ENCODE measurements around the gene HCCS.

- TF ChIP-seq, protein P1, sequence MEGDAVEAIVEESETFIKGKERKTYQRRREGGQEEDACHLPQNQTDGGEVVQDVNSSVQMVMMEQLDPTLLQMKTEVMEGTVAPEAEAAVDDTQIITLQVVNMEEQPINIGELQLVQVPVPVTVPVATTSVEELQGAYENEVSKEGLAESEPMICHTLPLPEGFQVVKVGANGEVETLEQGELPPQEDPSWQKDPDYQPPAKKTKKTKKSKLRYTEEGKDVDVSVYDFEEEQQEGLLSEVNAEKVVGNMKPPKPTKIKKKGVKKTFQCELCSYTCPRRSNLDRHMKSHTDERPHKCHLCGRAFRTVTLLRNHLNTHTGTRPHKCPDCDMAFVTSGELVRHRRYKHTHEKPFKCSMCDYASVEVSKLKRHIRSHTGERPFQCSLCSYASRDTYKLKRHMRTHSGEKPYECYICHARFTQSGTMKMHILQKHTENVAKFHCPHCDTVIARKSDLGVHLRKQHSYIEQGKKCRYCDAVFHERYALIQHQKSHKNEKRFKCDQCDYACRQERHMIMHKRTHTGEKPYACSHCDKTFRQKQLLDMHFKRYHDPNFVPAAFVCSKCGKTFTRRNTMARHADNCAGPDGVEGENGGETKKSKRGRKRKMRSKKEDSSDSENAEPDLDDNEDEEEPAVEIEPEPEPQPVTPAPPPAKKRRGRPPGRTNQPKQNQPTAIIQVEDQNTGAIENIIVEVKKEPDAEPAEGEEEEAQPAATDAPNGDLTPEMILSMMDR (IDR thresholded peaks at IDR 0.05): no peak
- TF ChIP-seq POLR2A (IDR thresholded peaks at IDR 0.05): no peak
Measured at GRCh38 chrX:11172415-11172814, 61.3 kb downstream of the HCCS start.

Measured in esophagus squamous epithelium (tissue), 4 donors.